GM15510 (cell line): ENCODE results near the gene PPARG.

Experiments
- POLR2A ChIP-seq: IDR thresholded peaks from 3 replicates; pipeline ENCODE4 v1.6.1; 2011; ENCODE audit warnings: borderline replicate concordance; ENCODE audit not compliant: insufficient read length; ENCODE audit errors: extremely low read depth

PPARG gene

DNA sequence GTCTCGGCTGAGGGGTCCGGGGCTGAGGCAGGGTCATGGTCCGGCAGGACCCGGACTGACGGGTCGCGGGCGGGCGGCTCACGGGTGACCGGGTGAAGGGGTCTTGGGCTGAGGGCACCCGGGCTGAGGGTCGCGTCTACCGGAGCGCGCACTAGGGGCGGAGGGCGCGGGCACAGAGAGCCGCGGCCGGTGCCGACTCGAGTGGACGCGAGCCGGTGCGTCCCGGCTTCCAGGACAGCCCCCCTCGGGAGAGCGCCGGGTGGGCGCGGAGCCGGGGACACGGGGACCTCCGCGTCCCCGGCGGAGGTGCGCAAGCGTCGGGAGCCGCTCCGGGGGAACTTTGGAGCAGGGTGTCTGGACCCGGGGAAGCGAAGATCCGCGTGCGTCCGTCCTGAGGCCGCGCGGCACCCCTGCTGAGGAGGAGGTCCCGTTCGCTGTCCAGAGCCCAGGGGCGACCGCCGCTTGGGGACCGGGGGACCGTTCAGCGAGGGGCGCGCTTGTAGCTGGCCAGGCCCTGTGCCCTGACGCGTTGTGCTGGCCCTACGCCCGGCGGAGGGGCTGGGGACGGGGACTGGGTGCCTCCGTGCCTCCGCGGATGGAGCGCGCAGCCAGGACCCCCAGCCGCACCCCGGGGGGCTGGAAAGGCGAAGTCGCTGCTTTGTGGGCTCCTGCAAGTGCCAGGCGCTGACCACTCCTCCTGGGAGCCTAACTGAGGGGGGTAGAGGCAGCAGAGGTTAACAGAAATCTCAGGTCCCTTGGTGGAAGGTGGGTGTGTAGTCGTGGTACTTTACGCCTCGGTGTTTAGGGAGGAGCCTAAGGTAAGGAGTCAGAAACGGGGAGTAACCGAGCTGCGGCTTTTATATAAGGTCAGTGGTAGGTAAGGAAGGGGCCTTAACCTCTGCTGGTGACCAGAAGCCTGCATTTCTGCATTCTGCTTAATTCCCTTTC lies at the start of gene PPARG:
PPARG (plus strand) TSS at position 889 of the 948 bp plus-strand sequence. CDS start 90,642 bp downstream, outside the sequence.
- TF ChIP-seq POLR2A, result no peak

DNA sequence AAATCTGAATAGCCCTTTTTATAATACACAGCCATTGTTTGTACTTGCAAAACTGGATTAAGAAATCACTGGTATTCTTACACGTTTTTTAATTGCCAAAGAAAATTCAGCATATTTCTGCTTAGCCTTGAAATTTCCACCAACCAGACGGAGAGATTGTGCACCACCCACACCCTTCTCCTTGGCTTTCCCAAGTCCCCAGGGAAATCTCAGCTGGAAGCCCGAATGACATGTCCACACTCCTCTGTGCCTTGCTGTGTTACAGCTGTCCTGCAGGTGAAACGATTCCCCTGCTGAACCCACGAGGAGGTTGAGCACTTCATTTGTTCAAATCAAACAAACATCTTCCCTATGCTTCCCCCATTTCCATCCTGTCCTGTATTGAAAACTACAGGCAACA lies 49.6 kb upstream of the PPARG start:
- no peak for TF ChIP-seq POLR2A

DNA sequence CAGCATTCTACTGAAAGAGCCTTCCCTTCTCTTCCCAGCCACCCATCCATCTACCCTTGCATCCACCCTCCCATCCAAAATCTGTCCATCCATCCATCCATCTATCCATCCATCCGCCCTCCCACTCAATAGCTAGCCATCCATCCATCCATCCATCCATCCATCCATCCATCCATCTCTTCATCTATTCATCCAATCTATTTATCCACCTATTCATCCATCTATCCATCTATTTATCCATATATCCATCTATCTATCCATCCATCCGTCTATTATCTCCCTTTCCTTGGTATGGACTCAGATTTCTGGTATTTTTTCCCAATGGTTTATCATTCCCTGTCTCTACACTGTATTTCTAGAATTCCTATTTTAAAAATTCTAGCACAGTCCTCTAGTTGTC lies 46.1 kb upstream of the PPARG start:
- no peak for TF ChIP-seq POLR2A

DNA sequence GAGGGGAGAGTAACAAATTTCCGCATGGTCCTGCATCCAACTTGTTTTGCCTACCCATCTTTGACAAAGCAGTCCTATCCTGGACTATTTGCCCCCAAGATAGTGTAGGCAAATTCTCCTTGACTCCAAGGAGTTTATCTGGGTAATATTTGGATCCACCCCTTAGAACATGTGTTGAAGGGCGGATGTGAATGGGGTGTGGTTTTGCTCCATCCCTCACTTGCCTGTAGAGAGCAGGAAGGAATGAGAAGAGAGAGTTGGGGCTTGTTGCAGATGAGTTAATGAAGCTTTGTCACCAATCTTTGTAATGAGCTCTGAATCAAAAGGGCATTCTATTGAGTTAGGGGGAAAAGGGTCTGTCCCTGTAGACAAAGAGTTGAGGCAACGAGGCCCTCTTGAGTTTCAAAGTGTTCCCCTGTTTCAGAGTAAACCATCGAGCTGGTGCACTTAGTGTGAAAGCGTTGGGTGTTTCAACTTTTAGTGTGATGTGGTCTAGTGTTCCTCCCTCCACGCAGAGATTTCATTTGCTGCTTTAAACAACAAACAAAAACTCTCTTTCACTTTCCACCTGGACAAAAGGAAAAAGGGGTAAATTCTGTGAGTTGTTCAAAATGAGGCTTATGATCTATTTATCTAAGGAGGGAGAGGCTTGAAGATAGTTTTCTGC lies 42.2 kb upstream of the PPARG start:
- no peak for TF ChIP-seq POLR2A

DNA sequence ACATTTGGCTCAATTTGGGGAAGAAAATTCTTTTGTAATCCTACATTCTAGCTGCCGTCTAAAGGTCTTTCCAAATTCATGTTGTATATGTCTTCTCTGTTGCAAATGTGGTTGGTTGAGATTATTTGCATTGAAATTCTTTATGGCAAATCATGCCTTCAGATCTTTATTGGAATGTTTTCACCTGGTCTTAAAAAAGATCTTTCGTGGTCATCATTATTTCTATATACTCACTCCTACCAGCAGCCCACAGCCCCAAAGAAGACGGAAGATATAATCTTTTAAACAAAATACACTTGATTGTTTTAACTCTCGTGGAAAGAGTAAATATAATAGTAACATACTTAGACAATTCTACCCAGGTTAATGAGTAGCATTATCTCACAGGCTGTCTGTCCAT lies 41.5 kb upstream of the PPARG start:
- no peak for TF ChIP-seq POLR2A

DNA sequence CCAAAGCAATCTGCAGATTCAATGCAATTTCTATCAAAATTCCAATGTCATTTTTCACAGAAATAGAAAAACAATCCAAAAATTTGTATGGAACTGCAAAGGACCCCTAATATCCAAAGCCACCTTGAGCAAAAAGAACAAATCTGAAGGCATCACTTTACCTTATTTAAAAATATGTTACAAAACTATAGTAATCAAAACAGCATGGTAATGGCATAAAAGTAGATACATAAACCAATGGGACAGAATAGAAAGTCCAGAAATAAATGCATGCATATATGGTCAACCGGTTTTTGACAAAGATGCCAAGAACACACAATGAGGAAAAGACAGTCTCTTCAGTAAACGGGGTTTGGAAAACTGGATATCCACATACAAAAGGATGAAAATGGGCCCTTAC lies 39.4 kb upstream of the PPARG start:
- TF ChIP-seq POLR2A, result no peak

DNA sequence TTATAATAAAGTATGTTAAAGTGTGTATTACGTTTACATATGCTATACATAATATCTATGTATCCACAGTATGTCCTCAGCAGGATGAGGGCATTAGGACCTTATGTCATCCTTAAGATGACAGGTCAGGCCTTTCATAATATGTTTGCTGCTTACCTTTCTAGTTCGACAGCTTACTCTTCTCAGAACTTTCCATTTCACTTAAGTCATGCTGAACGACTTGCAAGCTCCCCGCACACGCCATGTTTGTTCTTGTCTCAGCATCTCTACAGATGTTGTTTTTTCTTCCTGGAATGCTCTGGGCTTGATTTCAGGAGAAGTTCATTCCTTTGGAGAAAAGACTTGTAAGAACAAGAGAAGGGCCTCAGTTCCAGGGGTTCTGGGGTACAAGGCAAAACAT lies 36.0 kb upstream of the PPARG start:
- no peak for TF ChIP-seq POLR2A

DNA sequence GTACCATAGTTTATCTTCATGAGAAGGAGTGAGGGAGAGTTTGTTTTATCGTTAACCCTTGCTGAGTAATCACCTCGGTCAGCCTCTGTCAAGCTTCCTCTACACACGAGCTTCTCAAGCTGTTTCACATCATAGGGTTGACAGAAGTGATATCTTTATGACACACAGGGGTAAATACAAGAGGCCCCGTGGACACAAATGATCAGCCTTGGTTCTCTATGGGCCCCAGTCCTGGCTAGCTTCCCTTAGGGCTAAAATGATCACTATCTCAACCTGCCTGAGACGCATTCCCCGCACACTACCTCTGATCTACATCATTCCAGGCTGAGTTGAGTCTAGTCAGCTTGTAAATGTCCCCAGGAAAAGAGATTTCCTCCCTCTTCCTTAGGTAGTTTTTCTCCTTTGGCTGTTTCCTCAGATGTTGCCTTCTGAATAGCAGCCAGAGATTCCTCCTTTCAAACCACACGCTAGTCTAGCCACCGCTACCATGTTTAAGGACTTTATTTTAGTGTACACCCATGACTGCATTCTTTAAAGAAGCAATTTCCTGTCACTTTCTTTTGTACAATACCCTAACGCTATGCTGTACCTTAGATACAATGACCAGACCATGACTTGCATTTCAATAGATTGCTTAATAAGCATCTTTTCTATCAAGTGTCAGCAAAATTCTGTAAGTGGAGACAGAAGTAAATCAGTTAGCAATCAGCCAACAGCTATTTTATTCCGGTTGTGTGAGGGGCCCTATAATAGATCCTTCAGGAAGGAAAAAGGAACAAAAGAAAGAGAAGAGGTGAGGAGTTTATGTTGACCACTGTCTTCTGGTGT lies 35.1 kb upstream of the PPARG start:
- TF ChIP-seq POLR2A, result no peak

DNA sequence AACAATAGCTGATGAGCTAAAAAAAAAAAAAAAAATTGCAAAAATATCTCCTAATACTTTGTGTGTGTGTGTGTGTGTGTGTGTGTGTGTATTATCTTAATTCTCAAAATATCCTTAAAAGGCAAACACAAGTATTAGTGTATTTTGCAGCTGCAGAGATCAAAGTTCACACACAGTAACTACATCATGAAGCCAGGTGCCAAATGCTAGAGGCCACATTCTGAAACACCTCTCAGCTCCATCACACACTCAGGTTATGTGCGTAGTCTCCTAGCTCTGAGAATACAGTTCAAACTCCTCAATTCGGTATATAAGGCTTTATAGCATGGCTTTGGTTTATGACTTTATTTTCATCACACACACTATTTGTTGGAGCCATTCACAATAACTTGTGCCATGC lies 33.5 kb upstream of the PPARG start:
- no peak for TF ChIP-seq POLR2A

DNA sequence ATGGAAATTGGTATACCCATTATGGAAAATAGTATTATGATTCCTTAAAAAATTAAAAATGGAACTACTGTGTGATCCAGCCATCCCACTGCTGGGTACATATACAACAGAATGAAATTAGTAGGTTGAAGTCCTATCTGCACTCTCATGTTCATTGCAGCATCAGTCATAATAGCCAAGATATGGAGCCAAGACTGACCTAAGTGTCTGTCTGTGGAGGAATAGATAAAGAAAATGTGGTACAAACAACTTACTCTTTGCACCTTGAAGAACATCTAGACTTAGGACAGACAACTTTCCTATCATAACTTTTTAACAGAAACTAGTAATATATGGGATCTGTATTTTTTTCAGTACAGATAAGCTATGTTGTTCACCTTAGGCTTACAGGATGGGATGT lies 30.0 kb upstream of the PPARG start:
- no peak for TF ChIP-seq POLR2A

DNA sequence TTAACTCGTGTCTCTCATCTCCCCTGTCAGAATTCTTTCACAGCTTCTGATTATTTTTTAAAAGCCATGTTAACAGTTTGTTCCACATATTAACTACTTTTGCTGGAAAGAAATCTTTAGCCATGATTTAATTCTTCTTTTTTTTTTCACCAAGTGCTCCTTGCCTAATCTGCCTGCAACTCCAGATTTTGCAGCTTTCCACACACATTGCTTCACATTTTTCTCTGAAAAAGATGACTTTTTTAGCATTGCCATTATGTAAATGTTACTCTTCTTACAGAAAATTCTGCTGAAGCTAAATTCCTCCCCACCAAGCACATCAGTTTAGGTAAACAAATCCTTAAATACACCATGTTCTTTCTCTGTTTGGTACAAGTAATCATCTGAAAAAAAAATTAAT lies 23.4 kb upstream of the PPARG start:
- TF ChIP-seq POLR2A, result no peak

DNA sequence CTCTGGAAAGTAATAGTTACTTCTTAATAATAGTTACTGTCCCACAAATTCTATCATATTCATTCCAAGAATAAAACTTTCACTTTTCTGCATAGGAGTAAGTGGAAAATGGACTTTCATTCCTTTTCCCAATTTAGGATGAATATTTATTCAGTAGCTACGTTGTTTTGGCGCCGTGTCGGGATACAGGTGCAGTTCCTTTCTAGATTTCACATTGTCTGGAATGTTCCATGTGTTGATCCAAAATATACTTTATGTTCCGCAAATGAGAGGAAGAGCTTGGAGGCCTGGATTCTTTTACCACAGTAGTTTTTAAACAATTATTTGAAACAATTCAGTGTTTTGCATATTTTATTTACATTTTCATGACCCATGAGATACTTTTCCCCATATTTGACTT lies 22.8 kb upstream of the PPARG start:
- TF ChIP-seq POLR2A, result no peak

DNA sequence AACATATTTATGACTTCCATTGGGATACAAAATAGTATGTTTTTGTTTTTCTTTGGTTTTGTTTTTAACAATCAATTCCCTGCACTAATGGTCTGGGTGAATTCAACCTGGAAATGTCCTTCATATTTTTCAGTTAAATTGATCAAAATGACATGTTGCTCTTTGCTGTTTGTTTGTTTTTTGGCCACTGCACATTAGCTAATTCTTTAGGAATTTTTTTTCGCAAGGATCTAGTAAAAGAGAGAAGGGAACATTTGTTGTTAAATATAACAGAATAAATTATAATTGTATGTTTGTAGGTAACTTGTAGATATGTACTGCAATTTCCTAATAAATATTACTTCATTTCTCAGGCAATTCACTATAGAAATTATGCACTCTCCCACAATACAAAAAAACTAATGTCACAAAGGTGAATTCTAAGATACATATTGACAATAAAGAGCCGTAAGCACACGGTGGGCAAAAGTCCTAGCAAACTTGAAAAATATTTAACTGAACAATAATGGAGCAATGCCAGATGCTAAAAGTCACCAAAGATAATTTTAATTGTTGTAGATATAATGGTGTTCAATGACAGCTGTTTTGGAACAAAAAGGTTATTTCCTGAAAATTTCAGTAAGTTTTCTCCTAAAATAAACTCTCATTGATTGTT lies 21.4 kb upstream of the PPARG start:
- no peak for TF ChIP-seq POLR2A

DNA sequence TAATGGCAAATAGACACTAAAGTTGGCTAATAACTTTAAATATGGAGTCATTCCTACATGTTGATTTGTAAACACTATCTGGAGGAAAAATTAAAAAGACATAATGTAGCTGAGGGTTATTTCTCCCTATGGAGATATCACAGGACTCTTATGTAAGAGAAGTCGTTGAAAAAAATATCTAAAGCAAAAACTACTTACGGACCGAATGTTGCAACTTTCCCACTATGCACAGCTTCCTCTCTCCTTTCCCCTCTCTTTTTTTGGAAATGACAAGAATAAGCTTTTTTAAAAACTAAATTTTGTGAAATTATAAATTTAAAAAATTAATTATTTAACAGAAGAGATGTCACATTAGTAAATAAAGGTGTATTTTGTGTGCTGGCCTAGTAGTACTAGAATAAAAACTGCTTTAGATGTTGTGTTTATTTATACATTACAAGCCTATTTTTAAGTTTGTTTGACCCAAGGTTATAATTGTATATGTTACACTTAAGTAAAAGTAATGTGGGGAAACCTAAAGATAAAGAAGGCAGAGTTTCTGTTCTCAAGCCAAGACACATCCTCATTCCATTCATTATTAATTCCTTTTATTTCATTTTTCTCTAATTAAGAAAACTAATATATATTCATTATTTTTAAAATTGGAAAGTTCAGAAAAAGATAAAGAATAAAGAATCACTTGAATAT lies 20.7 kb upstream of the PPARG start:
- TF ChIP-seq POLR2A, result no peak

DNA sequence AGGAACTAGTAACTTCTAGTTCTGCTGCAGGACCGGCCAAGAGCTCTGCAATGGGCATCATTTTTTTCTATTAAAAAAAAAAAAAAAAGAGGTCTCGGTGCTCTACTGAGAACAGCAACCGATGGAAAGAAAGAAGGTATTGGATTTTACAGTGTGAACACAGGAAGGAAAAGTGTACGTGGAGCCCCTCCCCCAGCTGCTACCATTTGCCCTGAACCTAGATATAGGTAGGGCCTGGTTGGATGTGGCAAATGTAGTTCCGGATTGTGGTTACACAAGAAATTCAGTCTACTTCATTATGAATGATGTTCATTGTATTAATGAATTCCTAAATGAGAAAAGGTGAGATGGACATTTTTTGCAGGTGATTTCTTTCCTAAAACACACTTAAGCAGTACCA lies 17.9 kb upstream of the PPARG start:
- no peak for TF ChIP-seq POLR2A
